Measurements from ENCODE around the gene ADAMTS19.

- TF ChIP-seq EP300 (IDR thresholded peaks at IDR 0.05) (no peak), CTCF (IDR thresholded peaks at IDR 0.05) (no peak)
These were observed 283.6 kb downstream of the ADAMTS19 start for GRCh38 chr5:129743541-129744187.

Measured in ovary (tissue), 3 donors.